Spleen (tissue), 11 donors: ENCODE measurements around the gene PRRX1. TPM values are rescaled to one million over a fixed set of nuclear protein-coding genes. Genes with fewer than 3 reads are reported as not detected.

Experiments used
- DNase-seq: peaks from one replicate; pipeline ENCODE4 v3.0.0-alpha.2; 2020
- H3K27ac ChIP-seq, 8 donors: fragments of 200-600 bp; sonication (generic) in 7 of 8; 1 replicate in 4 of 8; 2 replicates in 4 of 8; pipeline versions ENCODE4 v1.5.0 to v1.8.0; 2016 to 2021; ENCODE audit warnings: inconsistent platforms in 4 of 8, mild to moderate bottlenecking in 4 of 8, moderate library complexity in 1 of 8
- H3K27me3 ChIP-seq, 7 donors: fragments of 200-600 bp; sonication (generic) in 6 of 7; replicated peaks in 1 of 7; 1 replicate in 4 of 7; 2 replicates in 3 of 7; pipeline versions ENCODE4 v1.5.0 to v1.8.0; 2016 to 2021; ENCODE audit warnings: inconsistent platforms in 3 of 7, mild to moderate bottlenecking in 1 of 7
- H3K36me3 ChIP-seq, 6 donors: fragments of 200-600 bp; sonication (generic) in 5 of 6; 1 replicate in 4 of 6; 2 replicates in 2 of 6; pipeline versions ENCODE4 v1.5.0 to v1.8.0; 2016 to 2021; ENCODE audit warnings: inconsistent platforms in 2 of 6
- H3K4me1 ChIP-seq, 6 donors: fragments of 200-600 bp; sonication (generic) in 5 of 6; 1 replicate in 3 of 6; 2 replicates in 3 of 6; pipeline versions ENCODE4 v1.5.0 to v1.8.0; 2016 to 2021; ENCODE audit warnings: inconsistent platforms in 3 of 6
- H3K4me3 ChIP-seq, 8 donors: fragments of 200-600 bp; sonication (generic) in 7 of 8; 1 replicate in 4 of 8; 2 replicates in 4 of 8; pipeline versions ENCODE4 v1.5.0 to v1.8.0; 2016 to 2021; ENCODE audit warnings: inconsistent platforms in 4 of 8, mild to moderate bottlenecking in 4 of 8, moderate library complexity in 2 of 8
- H3K9me3 ChIP-seq, 8 donors: fragments of 200-600 bp; sonication (generic) in 7 of 8; 1 replicate in 4 of 8; 2 replicates in 4 of 8; pipeline versions ENCODE4 v1.5.0 to v1.8.0; 2016 to 2021; ENCODE audit warnings: inconsistent platforms in 4 of 8
- POLR2A ChIP-seq, 3 donors: fragments of 450-650 bp; IDR thresholded peaks; one replicate each; pipeline ENCODE4 v1.5.1; 2017; ENCODE audit warnings: antibody characterized with exemption in 3 of 3, mild to moderate bottlenecking in 1 of 3
- POLR2AphosphoS5 ChIP-seq, 3 donors: sonication (generic); formaldehyde crosslinking; IDR thresholded peaks; one replicate each; pipeline ENCODE4 v1.5.1; 2017; ENCODE audit warnings: antibody characterized with exemption in 3 of 3
- WGBS, 5 donors: extraction: QIAGEN DNeasy Blood & Tissue Kit in 3 of 5; methylation state at CpG; one replicate each; pipeline versions ENCODE4 v1.1.5 to v1.1.7; 2013 to 2018; 5-methylcytosine and 5-hydroxymethylcytosine counted together
- intact Hi-C: fragments of 100-400 bp; cut with DNase I; formaldehyde crosslinking; loops from one replicate; pipeline ENCODE4 v1.15.0; 2023; ENCODE audit warnings: low total_unique reads
- polyA plus RNA-seq, 3 donors: library from polyadenylated mRNA; stranded (reverse); fragments of 200-250 nt; gene quantifications; one replicate each; pipeline ENCODE4 v1.2.1, GENCODE V29; 2013
- total RNA-seq, 7 donors: library from RNA; depleted of rRNA in 3 of 7; stranded (reverse); fragments of >200 nt in 3 of 7; fragmentation: NEBNext Ultra II Directional in 4 of 7; extraction: Animal tissue kit (Norgen Biotek cat#: 25700) in 4 of 7; gene quantifications; one replicate each; pipeline versions ENCODE4 v1.1.0 to v1.2.1, GENCODE V29; 2016 to 2021
- TF ChIP-seq, protein P1 (sequence below), 11 experiments: fragments of 200-600 bp in 7 of 11; fragments of 450-650 bp in 4 of 11; sonication (generic) in 4 of 11; IDR thresholded peaks in 8 of 11; conservative IDR thresholded peaks in 3 of 11; 1 replicate in 7 of 11; 2 replicates in 4 of 11; pipeline versions ENCODE4 v1.4.0 to v1.8.0; 2016 to 2021; ENCODE audit warnings: antibody characterized with exemption in 11 of 11, inconsistent platforms in 4 of 11, mild to moderate bottlenecking in 1 of 11
- donor health status: healthy with polysubstance abuse.
- donor health status: DM: no; HTN: no; CAD: no; lungs with moderate emphysema.
- donor health status: DM: no; HTN: no; CAD: no.
- donor health status: Bipolar disorder and iron deficiency.
- donor health status: healthy.
- donor health status: DM: no; HTN: no; CAD: no.
- donor health status: DM: yes; HTN: yes; CAD: no.

The PRRX1 gene
- total and polyA plus RNA-seq, 10 donors: 1.2 to 5.9 (median 3.1) TPM

DNA sequence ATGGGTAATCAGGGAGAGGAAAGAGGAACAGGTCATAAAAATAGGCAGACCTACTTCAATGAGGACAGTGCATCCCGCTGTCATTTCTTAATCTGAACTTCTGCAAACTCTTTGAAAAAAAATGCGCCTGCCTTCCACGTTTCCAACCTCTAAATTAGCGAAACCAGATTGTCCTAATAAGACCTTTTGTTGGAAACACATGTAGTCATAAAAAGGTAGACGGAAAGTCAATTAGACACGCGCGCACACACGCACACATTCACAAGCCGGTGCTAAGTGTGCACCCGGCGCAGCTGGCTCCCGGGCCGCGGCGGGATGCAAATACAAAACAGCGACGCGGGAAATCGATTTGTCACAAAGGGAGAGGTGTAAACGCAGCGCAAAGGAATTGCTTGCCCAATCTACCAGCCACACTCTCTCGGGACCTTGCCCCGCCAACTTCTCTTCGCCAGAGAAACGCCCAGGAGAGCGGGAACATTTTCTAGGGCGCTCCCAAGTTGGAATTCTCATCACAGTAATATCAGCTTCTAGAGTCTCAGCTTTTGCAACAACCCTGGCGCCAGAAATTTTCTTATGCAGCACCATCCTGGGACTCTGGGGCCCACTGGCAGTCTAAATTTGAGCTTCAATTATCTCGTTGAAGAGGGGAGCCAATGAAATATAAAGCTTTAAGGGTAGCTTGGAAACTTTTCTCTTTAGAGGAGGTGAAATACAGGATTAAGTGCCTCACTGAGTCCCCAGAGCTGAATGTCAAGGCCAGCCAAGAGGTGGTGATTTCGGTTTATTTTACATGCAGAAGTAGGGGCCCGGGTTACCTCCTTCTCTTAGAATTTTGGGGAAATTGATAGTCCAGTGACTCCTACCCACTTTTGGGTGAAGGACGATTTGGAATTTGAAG lies 4.5 kb downstream of the PRRX1 start:
- H3K36me3 ChIP-seq: no peaks in the 10 kb centered on the region
- H3K4me1 ChIP-seq: peaks cover 0 to 31% (median 16%) of the 10 kb centered on the region in 6 donors
- intact Hi-C loops: no loop called here
- peak overlapping the region in 1 of 8 donors; percentile 13 for H3K4me3 ChIP-seq
- no peaks in the 10 kb centered on the region for H3K9me3 ChIP-seq
- DNase-seq: no peak
- peaks cover 13 to 99% (median 78%) of the 10 kb centered on the region in 7 donors for H3K27me3 ChIP-seq
- no peak overlapping the region for H3K27ac ChIP-seq
- TF ChIP-seq, protein P1, sequence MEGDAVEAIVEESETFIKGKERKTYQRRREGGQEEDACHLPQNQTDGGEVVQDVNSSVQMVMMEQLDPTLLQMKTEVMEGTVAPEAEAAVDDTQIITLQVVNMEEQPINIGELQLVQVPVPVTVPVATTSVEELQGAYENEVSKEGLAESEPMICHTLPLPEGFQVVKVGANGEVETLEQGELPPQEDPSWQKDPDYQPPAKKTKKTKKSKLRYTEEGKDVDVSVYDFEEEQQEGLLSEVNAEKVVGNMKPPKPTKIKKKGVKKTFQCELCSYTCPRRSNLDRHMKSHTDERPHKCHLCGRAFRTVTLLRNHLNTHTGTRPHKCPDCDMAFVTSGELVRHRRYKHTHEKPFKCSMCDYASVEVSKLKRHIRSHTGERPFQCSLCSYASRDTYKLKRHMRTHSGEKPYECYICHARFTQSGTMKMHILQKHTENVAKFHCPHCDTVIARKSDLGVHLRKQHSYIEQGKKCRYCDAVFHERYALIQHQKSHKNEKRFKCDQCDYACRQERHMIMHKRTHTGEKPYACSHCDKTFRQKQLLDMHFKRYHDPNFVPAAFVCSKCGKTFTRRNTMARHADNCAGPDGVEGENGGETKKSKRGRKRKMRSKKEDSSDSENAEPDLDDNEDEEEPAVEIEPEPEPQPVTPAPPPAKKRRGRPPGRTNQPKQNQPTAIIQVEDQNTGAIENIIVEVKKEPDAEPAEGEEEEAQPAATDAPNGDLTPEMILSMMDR (IDR thresholded peaks at IDR 0.05 in 8 of 11, conservative IDR thresholded peaks at IDR 0.05 in 3 of 11): no peak
- TF ChIP-seq POLR2AphosphoS5 (IDR thresholded peaks at IDR 0.05): no peak
- no peak for TF ChIP-seq POLR2A (IDR thresholded peaks at IDR 0.05)
- WGBS, 5 donors: 7 to 20% (median 12%) methylated on average over 33 of the region's 33 CpGs

DNA sequence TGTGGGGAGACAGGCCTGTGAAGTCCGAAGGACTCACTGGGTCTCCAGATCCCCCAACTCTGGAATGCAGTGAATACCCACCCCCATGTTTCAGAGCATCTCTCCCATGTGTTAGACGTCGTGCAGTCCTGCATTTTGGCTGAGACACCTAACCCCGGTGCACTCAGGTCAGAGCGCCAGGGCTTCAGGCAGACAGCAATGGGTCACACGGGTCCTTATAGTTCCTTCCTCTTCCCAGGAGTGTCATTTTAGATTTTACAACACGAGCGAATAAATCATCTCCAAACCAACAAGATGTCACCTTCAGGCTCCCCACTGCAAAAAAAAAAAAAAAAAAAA lies 5.1 kb downstream of the PRRX1 start:
- no peak overlapping the region for H3K27ac ChIP-seq
- intact Hi-C loops: no loop called here
- H3K9me3 ChIP-seq: no peaks in the 10 kb centered on the region

DNA sequence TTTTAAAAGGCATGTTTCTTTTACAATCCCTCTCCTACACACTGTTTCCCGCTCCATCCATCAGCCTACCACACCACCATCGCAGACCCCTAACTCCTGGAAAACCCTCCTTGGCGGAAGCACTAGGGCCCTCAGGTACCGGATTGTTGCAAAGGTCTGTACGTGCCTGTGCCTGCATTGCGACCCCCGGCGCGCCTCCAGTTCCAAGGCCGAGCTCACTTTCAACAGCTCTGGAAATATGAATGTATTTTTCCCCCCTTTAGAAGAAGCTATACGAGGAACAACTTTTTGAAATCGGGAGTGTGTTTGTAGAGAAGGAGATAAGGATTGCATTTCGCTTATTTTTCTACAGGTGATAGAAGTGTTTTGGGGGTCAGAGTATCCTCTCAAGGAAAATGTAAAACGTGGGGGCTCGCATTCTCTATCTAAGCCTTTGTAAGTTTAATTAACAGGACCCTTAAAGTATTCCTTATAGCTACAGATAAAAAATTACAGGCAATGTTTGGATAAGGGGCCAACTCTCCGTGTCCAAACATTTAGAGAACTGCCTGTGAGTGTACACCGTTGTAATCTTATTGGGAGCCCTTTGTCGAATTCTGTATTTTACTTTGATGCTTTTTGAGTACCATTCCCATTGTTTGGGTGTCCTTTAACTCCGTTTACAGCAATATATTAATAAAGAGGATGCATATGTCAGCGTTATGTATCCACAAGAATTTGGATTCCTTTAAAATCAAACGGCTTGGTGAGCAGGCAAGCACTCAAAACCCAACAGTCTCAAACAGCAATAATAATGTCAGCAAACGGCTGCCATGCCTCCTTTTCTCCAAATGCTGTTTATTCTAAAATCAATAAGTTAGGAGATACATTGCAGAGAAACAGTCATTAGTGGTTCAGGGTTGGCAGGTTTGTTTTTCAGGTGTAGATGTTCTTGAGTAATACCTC lies 5.9 kb downstream of the PRRX1 start:
- H3K27me3 ChIP-seq: peaks cover 8 to 96% (median 66%) of the 10 kb centered on the region in 7 donors

More for the DNA sequence above, 5.1 kb downstream of the PRRX1 start:
- Histone ChIP-seq H3K27me3 (peaks cover 12 to 99% (median 74%) of the 10 kb centered on the region in 7 donors), H3K4me3 (no peak overlapping the region), H3K36me3 (no peaks in the 10 kb centered on the region), H3K4me1 (peaks cover 0 to 26% (median 13%) of the 10 kb centered on the region in 6 donors)
- TF ChIP-seq POLR2AphosphoS5 (IDR thresholded peaks at IDR 0.05) (no peak), POLR2A (IDR thresholded peaks at IDR 0.05) (no peak)
- TF ChIP-seq, protein P1 (IDR thresholded peaks at IDR 0.05 in 8 of 11, conservative IDR thresholded peaks at IDR 0.05 in 3 of 11): no peak
- no peak for DNase-seq
- 12 to 26% (median 21%) methylated on average over 8 of the region's 8 CpGs for WGBS, 5 donors

More for the DNA sequence above, 5.9 kb downstream of the PRRX1 start:
- no peaks in the 10 kb centered on the region for H3K36me3 ChIP-seq
- no peak for TF ChIP-seq POLR2AphosphoS5 (IDR thresholded peaks at IDR 0.05)
- TF ChIP-seq, protein P1 (IDR thresholded peaks at IDR 0.05 in 8 of 11, conservative IDR thresholded peaks at IDR 0.05 in 3 of 11): no peak
- no peak for TF ChIP-seq POLR2A (IDR thresholded peaks at IDR 0.05)
- no peak for DNase-seq
- intact Hi-C loops: no loop called here
- no peak overlapping the region for H3K27ac ChIP-seq
- no peaks in the 10 kb centered on the region for H3K9me3 ChIP-seq
- no peak overlapping the region for H3K4me3 ChIP-seq
- peaks cover 0 to 18% (median 5%) of the 10 kb centered on the region in 6 donors for H3K4me1 ChIP-seq
- WGBS, 5 donors: 16 to 33% (median 24%) methylated on average over 22 of the region's 22 CpGs
